H1 (cell line): ENCODE measurements around the gene CLDN9. TPM values are rescaled to one million over a fixed set of nuclear protein-coding genes. Genes with fewer than 3 reads are reported as not detected.

ENCODE experiments used
- CTCF ChIA-PET: fragments of 300-600 bp; sonication (Branson Sonifier 250); formaldehyde crosslinking; loops from one replicate; lab custom pipeline; 2021; ENCODE audit not compliant: partially characterized antibody; lab: Charles Lee
- POLR2A ChIA-PET: fragments of 300-600 bp; sonication (Branson Sonifier 250); formaldehyde crosslinking; loops from one replicate; lab custom pipeline; 2021; ENCODE audit warnings: inconsistent platforms; ENCODE audit not compliant: partially characterized antibody; lab: Charles Lee
- DNase-seq, 2 experiments: peaks; one replicate each; pipeline versions ENCODE4 v3.0.0 to v3.0.0-alpha.2; 2010 to 2022; ENCODE audit warnings: low spot score in 2 of 2, low read depth in 1 of 2, mixed read lengths in 1 of 2
- FAIRE-seq: peaks from 2 replicates; lab custom pipeline; 2011; peaks lifted over from hg19 to GRCh38; lab: Jason Lieb, UNC
- H2AFZ ChIP-seq: 2 replicates; pipeline ENCODE4 v1.8.1; 2012; ENCODE audit warnings: low read length, inconsistent platforms
- H2AK5ac ChIP-seq: 2 replicates; pipeline ENCODE4 v1.6.1; 2013; ENCODE audit warnings: low read depth, low read length
- H2BK120ac ChIP-seq: replicated peaks from 2 replicates; pipeline ENCODE3; 2013; ENCODE audit warnings: low read depth, low read length, inconsistent platforms
- H2BK12ac ChIP-seq: 2 replicates; pipeline ENCODE4 v1.6.1; 2013; ENCODE audit warnings: low read depth, low read length
- H2BK15ac ChIP-seq: 2 replicates; pipeline ENCODE4 v1.6.1; 2013; ENCODE audit warnings: low read length
- H2BK20ac ChIP-seq: 2 replicates; pipeline ENCODE4 v1.6.1; 2013; ENCODE audit warnings: low read length
- H2BK5ac ChIP-seq: 2 replicates; pipeline ENCODE4 v1.6.1; 2013; ENCODE audit warnings: low read depth, low read length
- H3K14ac ChIP-seq: 2 replicates; pipeline ENCODE4 v1.6.1; 2013; ENCODE audit warnings: inconsistent platforms; ENCODE audit not compliant: insufficient read length
- H3K18ac ChIP-seq: 2 replicates; pipeline ENCODE4 v1.6.1; 2013; ENCODE audit warnings: low read length; ENCODE audit errors: extremely low read depth
- H3K23ac ChIP-seq: 2 replicates; pipeline ENCODE4 v1.6.1; 2013; ENCODE audit warnings: inconsistent platforms; ENCODE audit not compliant: insufficient read length
- H3K23me2 ChIP-seq: 2 replicates; pipeline ENCODE4 v1.6.1; 2013; ENCODE audit warnings: low read depth, low read length
- H3K27ac ChIP-seq: 2 replicates; pipeline ENCODE4 v1.6.1; 2011; ENCODE audit warnings: low read depth, low read length, inconsistent platforms
- H3K27me3 ChIP-seq, 4 experiments: replicated peaks in 1 of 4; 1 replicate in 1 of 4; 2 replicates in 3 of 4; pipeline versions ENCODE4 v1.6.1 to v1.8.1; 2011 to 2013; ENCODE audit warnings: low read length in 3 of 4, mild to moderate bottlenecking in 3 of 4, inconsistent platforms in 2 of 4, mixed read lengths in 2 of 4, moderate library complexity in 1 of 4; ENCODE audit not compliant: control insufficient read depth in 3 of 4, insufficient read depth in 3 of 4; ENCODE audit errors: extremely low read depth in 1 of 4
- H3K36me3 ChIP-seq, 4 experiments: 2 replicates each; pipeline versions ENCODE4 v1.6.1 to v1.8.1; 2011 to 2013; ENCODE audit warnings: mild to moderate bottlenecking in 4 of 4, low read length in 3 of 4, moderate library complexity in 2 of 4, control low read depth in 1 of 4, inconsistent platforms in 1 of 4; ENCODE audit not compliant: insufficient read depth in 4 of 4, control insufficient read depth in 2 of 4
- H3K4ac ChIP-seq: replicated peaks from 2 replicates; pipeline ENCODE3; 2013; ENCODE audit warnings: low read length, low read depth, mixed read lengths, inconsistent platforms; ENCODE audit not compliant: insufficient read length
- H3K4me1 ChIP-seq, 4 experiments: replicated peaks in 1 of 4; 1 replicate in 1 of 4; 2 replicates in 3 of 4; pipeline versions ENCODE4 v1.6.1 to v1.8.1; 2011 to 2013; ENCODE audit warnings: low read length in 3 of 4, inconsistent platforms in 2 of 4, mixed read lengths in 1 of 4; ENCODE audit not compliant: insufficient read depth in 4 of 4, control insufficient read depth in 3 of 4
- H3K4me2 ChIP-seq, 2 experiments: 2 replicates each; pipeline versions ENCODE4 v1.6.1 to v1.8.1; 2011 to 2013; ENCODE audit warnings: low read depth in 2 of 2, low read length in 2 of 2, control low read depth in 1 of 2, inconsistent platforms in 1 of 2, mild to moderate bottlenecking in 1 of 2; ENCODE audit not compliant: insufficient read depth in 1 of 2
- H3K4me3 ChIP-seq, 4 experiments: fragments of 200-600, 300-600 bp in 1 of 4; sonication (generic), shearing (Covaris generic), sonication (Bioruptor Twin) in 1 of 4; 2 replicates each; pipeline versions ENCODE4 v1.5.1 to v1.8.1; 2011 to 2016; ENCODE audit warnings: low read length in 4 of 4, low read depth in 3 of 4, control low read depth in 2 of 4, inconsistent platforms in 2 of 4, mild to moderate bottlenecking in 2 of 4, mixed read lengths in 1 of 4, moderate library complexity in 1 of 4; ENCODE audit not compliant: insufficient read depth in 2 of 4; ENCODE audit errors: extremely low read depth in 1 of 4
- H3K56ac ChIP-seq: replicated peaks from 2 replicates; pipeline ENCODE3; 2013; ENCODE audit warnings: low read depth, mild to moderate bottlenecking, mixed read lengths, low read length, inconsistent platforms; ENCODE audit not compliant: insufficient read length
- H3K79me1 ChIP-seq: 2 replicates; pipeline ENCODE4 v1.6.1; 2013; ENCODE audit warnings: low read depth, low read length, control low read depth
- H3K79me2 ChIP-seq, 2 experiments: 2 replicates each; pipeline versions ENCODE4 v1.6.1 to v1.8.1; 2012 to 2013; ENCODE audit warnings: low read length in 2 of 2, mild to moderate bottlenecking in 2 of 2, inconsistent platforms in 1 of 2; ENCODE audit not compliant: insufficient read depth in 2 of 2, control insufficient read depth in 1 of 2
- H3K9ac ChIP-seq, 4 experiments: replicated peaks in 1 of 4; 1 replicate in 1 of 4; 2 replicates in 3 of 4; pipeline versions ENCODE4 v1.6.1 to v1.8.1; 2011 to 2013; ENCODE audit warnings: low read depth in 3 of 4, low read length in 3 of 4, control low read depth in 2 of 4, mild to moderate bottlenecking in 2 of 4, moderate library complexity in 2 of 4, inconsistent platforms in 1 of 4; ENCODE audit errors: extremely low read depth in 1 of 4
- H3K9me3 ChIP-seq, 2 experiments: 2 replicates each; pipeline versions ENCODE4 v1.6.1 to v1.8.1; 2012 to 2013; ENCODE audit warnings: mild to moderate bottlenecking in 2 of 2, moderate library complexity in 2 of 2, control low read depth in 1 of 2, inconsistent platforms in 1 of 2, low read depth in 1 of 2, low read length in 1 of 2, mixed read lengths in 1 of 2; ENCODE audit not compliant: insufficient read depth in 2 of 2
- H4K20me1 ChIP-seq, 2 experiments: replicated peaks in 1 of 2; 2 replicates each; pipeline versions ENCODE3 to v1.8.1; 2011 to 2013; ENCODE audit warnings: inconsistent platforms in 2 of 2, low read length in 2 of 2, mild to moderate bottlenecking in 1 of 2; ENCODE audit not compliant: insufficient read depth in 2 of 2, control insufficient read depth in 1 of 2
- H4K5ac ChIP-seq: 2 replicates; pipeline ENCODE4 v1.6.1; 2013; ENCODE audit warnings: low read length, low read depth, mixed read lengths, inconsistent platforms; ENCODE audit not compliant: insufficient read length
- H4K8ac ChIP-seq: 2 replicates; pipeline ENCODE4 v1.8.0; 2013; ENCODE audit warnings: mild to moderate bottlenecking, moderate library complexity, low read length, inconsistent platforms; ENCODE audit not compliant: insufficient read depth; ENCODE audit errors: extremely low read depth
- H4K91ac ChIP-seq: replicated peaks from 2 replicates; pipeline ENCODE3; 2013; ENCODE audit warnings: low read length, mixed read lengths, inconsistent platforms; ENCODE audit not compliant: insufficient read length
- CHD2 ChIP-seq: IDR thresholded peaks from 2 replicates; pipeline ENCODE4 v1.6.1; 2012; ENCODE audit warnings: low read length, improper control_type of control experiment
- CTBP2 ChIP-seq: IDR thresholded peaks from 2 replicates; pipeline ENCODE4 v1.7.0; 2011; ENCODE audit warnings: borderline replicate concordance, mild to moderate bottlenecking, moderate library complexity, mixed read lengths, low read length; ENCODE audit not compliant: insufficient read depth, insufficient read length
- HDAC2 ChIP-seq, 2 experiments: fragments of 300-600 bp in 1 of 2; sonication (generic) in 1 of 2; IDR thresholded peaks; 2 replicates each; pipeline ENCODE4 v1.6.1; 2011 to 2012; ENCODE audit warnings: low read depth in 2 of 2, low read length in 2 of 2, mild to moderate bottlenecking in 2 of 2, moderate library complexity in 2 of 2, borderline replicate concordance in 1 of 2, inconsistent platforms in 1 of 2
- RBBP5 ChIP-seq: IDR thresholded peaks from 2 replicates; pipeline ENCODE4 v1.7.1; 2012; ENCODE audit warnings: low read depth, mild to moderate bottlenecking, inconsistent platforms, low read length, moderate library complexity, borderline replicate concordance
- SIN3A ChIP-seq, 2 experiments: IDR thresholded peaks in 1 of 2; conservative IDR thresholded peaks in 1 of 2; 2 replicates each; pipeline ENCODE4 v1.6.1; 2011 to 2012; ENCODE audit warnings: low read length in 2 of 2, improper control_type of control experiment in 1 of 2, low read depth in 1 of 2, mild to moderate bottlenecking in 1 of 2
- SP1 ChIP-seq: IDR thresholded peaks from 2 replicates; pipeline ENCODE4 v1.6.1; 2011; ENCODE audit warnings: low read depth, low read length
- SP4 ChIP-seq: IDR thresholded peaks from 2 replicates; pipeline ENCODE4 v1.6.1; 2012; ENCODE audit warnings: low read length, inconsistent platforms
- SUZ12 ChIP-seq: fragments of 200-600 bp; sonication (generic); IDR thresholded peaks from 2 replicates; pipeline ENCODE4 v1.6.1; 2012; ENCODE audit warnings: mild to moderate bottlenecking, inconsistent platforms, low read length, moderate library complexity, mixed read lengths
- WGBS, 2 experiments: shearing (Covaris generic) in 1 of 2; methylation state at CpG; one replicate each; pipeline versions ENCODE4 v1.1.6 to v1.1.7; 2013 to 2015; ENCODE audit warnings: low lambda C conversion rate in 2 of 2, mixed read lengths in 2 of 2, inconsistent platforms in 1 of 2, low coverage in 1 of 2, missing lambda C conversion rate in 1 of 2; ENCODE audit not compliant: insufficient replicate concordance in 2 of 2, insufficient coverage in 1 of 2, insufficient read length in 1 of 2; ENCODE audit errors: extremely low coverage in 1 of 2, missing lambda C conversion rate in 1 of 2; 5-methylcytosine and 5-hydroxymethylcytosine counted together
- polyA plus RNA-seq, 7 experiments: library from polyadenylated mRNA; depleted of rRNA in 3 of 7; stranded (reverse) in 5 of 7; unstranded in 2 of 7; fragments of >200 nt in 5 of 7; fragments of 200-250 nt in 2 of 7; gene quantifications; 1 replicate in 5 of 7; 2 replicates in 1 of 7; 4 replicates in 1 of 7; pipeline versions ENCODE4 v1.2.1 to v1.2.3, GENCODE V29; 2011 to 2013; ENCODE audit warnings: missing spikeins in 2 of 7, mixed read lengths in 2 of 7
- total RNA-seq: library from RNA; stranded (reverse); fragmentation: NEBNext Ultra II Directional; extraction: Animal tissue kit (Norgen Biotek cat#: 25700); gene quantifications from 2 replicates; pipeline ENCODE4 v1.2.1, GENCODE V29; 2021
- TF ChIP-seq, protein P1 (sequence below): IDR thresholded peaks from 2 replicates; pipeline ENCODE4 v1.6.1; 2012; ENCODE audit warnings: inconsistent platforms

CLDN9 gene
- total and polyA plus RNA-seq, 2 of the 8 experiments (the other 6 are each of a cell fraction or from before 2014, with no cell fraction given), result 0.60 to 0.89 TPM

DNA sequence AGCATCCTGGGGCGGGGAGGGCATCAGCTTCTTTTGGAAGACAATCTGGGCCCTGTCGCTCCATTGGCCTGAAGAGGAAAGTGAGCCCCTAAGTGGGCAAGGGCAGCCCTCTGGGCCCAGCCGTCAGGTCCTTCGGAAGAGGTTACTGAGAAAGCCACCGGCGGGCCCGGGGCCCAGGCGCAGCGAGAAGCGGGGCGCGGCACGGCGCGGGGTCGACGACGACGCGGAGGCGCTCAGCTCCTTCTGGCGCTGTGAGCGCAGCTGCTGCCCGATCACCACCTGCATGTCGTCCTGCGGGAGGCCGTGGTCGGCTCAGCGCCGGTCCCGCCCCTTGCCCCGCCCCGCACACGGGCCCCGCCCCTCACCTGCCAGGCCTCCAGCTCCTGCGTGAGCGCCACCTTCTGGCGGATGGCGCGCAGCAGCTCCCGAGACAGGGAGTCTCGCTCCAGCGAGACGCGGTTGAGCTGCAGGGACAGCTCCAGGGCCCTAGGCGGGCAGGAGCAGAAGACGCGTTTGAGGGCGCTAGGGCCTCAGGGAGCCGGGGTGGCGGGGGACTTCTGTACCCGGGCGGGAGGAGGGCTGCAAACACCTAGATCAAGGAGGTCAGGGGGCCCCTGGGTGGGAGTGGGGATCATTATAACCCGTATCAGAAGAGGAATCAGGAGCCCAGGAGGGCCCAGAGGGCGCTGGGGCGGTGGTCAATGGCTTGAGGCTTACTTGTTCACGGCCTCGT is 15.4 kb downstream of the CLDN9 start:
- no peaks in the 10 kb centered on the region for H3K27me3 ChIP-seq
- H3K27ac ChIP-seq, result no peak overlapping the region
- ChIA-PET CTCF (interaction anchor here (0.6 to 23.8 kb wide), 27 partner anchors 9 to 130 kb away, joined by 3 to 639 read pairs (median 3); partner anchors contain the start of genes CLDN6, CLDN9, HCFC1R1 and THOC6), POLR2A (interaction anchor here (1.0 to 35.7 kb wide), 14 partner anchors 1 to 106 kb away, joined by 3 to 1808 read pairs (median 8); partner anchors contain the start of genes BICDL2, CLDN6, CLDN9 and HCFC1R1)
- H3K36me3 ChIP-seq, result peaks cover 0 to 21% (median 9%) of the 10 kb centered on the region in 4 experiments; a peak in 7 of 8 replicates
- no peak for FAIRE-seq
- peaks cover 0 to 12% (median 9%) of the 10 kb centered on the region in 4 experiments; a peak in 6 of 7 replicates for H3K4me1 ChIP-seq
- no peaks in the 10 kb centered on the region for H3K79me2 ChIP-seq
- no peak overlapping the region for H3K18ac ChIP-seq
- no peak overlapping the region for H4K91ac ChIP-seq
- no peak overlapping the region for H4K5ac ChIP-seq
- H2AK5ac ChIP-seq, result no peak overlapping the region
- WGBS, 2 experiments, result 12% methylated on average over 43 of the region's 58 CpGs; no CpG with 5 or more reads in 1 of the 2 experiments
- no peak overlapping the region for H3K56ac ChIP-seq
- no peak overlapping the region for H2BK15ac ChIP-seq
- peak overlapping the region in 1 of 4 experiments; percentile 40; a peak in 3 of 8 replicates for H3K4me3 ChIP-seq
- no peak overlapping the region for H2BK120ac ChIP-seq
- no peak overlapping the region for H4K8ac ChIP-seq
- H3K23ac ChIP-seq, result no peak overlapping the region
- no peaks in the 10 kb centered on the region for H3K79me1 ChIP-seq
- H2BK5ac ChIP-seq, result no peak overlapping the region
- no peak overlapping the region for H3K14ac ChIP-seq
- peaks cover 8 to 30% of the 10 kb centered on the region in 2 experiments for H4K20me1 ChIP-seq
- H3K9ac ChIP-seq, result no peak overlapping the region
- DNase-seq, result peak; percentile 85 to 98
- peaks cover 5% of the 10 kb centered on the region; the same call in 1 of the 2 replicates for H3K23me2 ChIP-seq
- H2AFZ ChIP-seq, result no peak overlapping the region
- no peak overlapping the region for H2BK20ac ChIP-seq
- no peaks in the 10 kb centered on the region for H3K9me3 ChIP-seq
- H3K4me2 ChIP-seq, result peak overlapping the region; percentile 6 to 70; a peak in 3 of 4 replicates
- H3K4ac ChIP-seq, result no peak overlapping the region
- no peak overlapping the region for H2BK12ac ChIP-seq
- TF ChIP-seq HDAC2 (IDR thresholded peaks at IDR 0.05; ENCODE audit: borderline replicate concordance in 1 of 2, low read depth in 2 of 2, low read length in 2 of 2) (no peak), SP4 (peak; percentile 79; the same call in 1 of the 2 replicates), CTBP2 (no peak), RBBP5 (no peak), CHD2 (no peak), SUZ12 (no peak), SIN3A (conservative IDR thresholded peaks at IDR 0.05 in 1 of 2, IDR thresholded peaks at IDR 0.05 in 1 of 2; ENCODE audit: low read depth in 1 of 2, low read length in 2 of 2) (peak in 1 of 2 experiments; percentile 81; a peak in 2 of 4 replicates), SP1 (no peak)
- TF ChIP-seq, protein P1, sequence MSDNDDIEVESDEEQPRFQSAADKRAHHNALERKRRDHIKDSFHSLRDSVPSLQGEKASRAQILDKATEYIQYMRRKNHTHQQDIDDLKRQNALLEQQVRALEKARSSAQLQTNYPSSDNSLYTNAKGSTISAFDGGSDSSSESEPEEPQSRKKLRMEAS, result peak; percentile 80
